ENCODE data around the gene CRYGC.
"Not testable (repeated sequence)": the region's sequence is repeated elsewhere in the genome, so short reads cannot be mapped to it uniquely, and the experiment has no call there.

Gene CRYGC

DNA sequence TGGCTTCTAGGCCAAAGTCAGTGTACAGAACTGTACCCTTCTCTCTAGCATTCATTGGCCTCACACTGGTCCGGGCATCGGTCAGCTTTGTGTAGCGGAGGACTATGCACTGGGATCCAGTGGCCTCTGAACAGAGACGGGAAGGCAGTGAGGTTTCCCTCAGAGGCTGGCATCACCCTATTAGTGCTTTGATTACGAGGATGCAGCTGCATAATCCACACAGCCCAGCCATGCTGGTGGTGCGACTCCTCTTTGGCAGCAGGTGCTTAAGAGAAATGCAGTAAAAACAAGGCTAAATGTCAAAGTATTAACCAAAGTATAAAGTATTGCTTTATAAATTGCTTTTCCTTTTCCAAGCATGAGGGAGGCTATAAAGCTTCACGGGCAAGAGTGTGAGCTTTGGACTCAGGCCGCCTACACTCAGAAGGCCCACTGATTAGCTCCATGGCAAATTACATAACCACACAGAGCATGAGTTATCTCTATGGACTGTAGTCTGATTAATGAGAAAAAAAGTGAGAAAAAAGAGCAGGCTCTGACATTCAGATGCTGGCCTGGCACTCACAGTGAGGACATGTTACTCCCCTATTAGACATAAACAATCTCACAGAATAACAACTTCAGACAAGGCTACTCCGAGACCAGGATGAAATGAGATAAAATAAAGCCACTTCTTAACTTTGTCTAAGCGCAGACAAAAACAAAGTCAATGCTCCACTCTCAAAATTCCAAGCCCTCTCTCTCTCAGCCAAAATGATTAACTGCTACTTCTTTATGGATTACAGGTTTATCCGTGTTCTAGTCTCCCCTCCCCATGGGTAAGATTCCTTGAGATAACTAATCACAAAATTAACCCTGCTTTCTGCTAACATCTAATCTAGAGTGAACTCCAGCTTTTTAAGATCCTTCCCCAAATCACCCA is 6.4 kb upstream of the CRYGC start:
- no peak for DNase-seq

DNA sequence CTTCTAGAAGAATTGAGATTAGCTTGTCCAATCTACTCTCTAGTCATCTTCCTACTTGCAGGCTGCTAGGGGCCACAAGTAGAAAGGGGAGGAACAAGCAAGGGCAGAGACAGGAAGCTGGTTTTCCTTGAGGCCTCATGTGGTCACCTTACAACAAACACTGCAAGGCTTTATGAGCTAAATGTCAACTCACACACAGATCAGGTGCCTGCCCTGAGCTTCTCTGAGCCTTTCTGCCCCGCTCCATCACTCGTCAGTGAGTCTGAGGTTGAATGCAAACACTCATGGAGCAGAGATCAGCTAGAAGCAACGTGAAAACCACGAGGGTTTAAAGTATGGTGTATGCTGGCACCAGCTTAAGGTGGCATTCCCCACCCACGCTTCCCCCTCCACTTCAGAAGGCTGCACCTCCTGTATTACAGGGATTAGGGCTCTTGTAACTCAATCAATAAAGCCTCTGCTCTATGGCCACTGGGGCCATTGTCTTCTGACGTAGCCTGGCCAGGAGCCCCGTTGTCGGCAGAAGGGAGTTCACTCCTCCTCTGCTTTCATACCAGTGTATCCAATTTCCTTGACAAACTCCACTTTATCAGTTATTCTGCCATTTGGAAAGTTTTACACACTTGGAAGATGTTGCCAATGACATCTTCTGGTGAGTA is 5.4 kb upstream of the CRYGC start:
- DNase-seq = no peak

DNA sequence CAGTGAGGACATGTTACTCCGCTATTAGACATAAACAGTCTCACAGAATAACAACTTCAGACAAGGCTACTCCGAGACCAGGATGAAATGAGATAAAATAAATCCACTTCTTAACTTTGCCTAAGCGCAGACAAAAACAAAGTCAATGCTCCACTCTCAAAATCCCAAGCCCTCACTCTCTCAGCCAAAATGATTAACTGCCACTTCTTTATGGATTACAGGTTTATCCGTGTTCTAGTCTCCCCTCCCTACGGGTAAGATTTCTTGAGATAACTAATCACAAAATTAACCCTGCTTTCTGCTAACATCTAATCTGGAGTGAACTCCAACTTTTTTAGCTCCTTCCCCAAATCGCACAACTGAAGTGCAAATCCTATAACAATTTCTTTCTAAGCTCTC is 1.1 kb upstream of the CRYGC start:
- DNase-seq = no peak

DNA sequence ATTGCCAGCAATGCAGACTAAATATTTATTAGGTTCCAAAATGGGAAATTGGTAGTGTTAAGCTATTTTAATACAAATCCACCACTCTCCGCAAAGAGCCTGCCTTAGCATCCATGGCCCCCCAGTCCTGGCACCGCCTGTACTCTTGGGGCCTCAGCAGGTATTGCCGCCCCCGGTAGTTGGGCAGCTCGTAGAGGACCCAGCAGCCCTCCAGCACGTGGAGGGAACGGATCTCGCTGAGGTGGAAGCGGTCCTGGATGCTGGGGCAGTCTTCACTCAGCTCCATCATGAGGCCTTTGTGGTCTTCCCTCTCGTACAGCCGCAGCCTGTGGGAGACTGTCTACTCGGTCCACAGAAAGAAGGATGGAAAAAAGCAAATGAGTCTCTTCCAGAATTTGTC is 1.5 kb downstream of the CRYGC start:
- DNase-seq = no peak

DNA sequence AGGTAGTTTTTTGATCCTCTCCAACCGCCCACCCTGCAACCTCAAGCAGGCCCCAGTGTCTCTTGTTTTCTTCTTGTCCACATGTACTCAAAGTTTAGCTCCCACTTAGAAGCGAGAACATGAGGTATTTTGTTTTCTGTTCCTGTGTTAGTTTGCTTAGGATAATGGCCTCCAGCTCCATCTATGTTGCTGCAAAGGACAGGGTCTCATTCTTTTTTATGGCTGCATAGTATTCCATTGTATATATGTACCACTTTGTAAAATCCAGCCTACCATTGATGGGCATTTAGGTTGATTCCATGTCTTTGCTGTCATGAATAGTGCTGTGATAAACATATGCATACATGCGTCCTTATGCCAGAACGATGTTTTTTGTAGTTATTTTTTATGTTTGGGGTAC is 2.5 kb downstream of the CRYGC start:
- no peak for DNase-seq

DNA sequence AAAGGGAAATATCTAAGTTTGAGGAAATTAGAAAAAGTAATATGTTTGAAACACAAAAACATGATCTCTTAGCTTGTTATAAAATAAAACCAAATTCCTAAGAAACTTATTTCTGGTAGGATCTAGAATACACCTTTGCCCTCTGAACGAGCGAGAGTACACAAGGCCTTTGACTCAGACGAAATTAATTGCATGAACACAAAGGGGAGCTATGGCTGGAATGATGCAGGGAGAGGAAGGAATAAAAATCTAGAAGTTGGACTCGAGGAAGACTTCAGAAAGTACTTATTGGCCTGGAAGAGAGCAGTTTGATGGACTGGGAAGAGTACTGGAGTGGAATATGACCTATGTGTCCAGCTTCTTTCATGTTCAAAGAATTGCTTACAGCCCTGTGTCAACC is 4.4 kb downstream of the CRYGC start:
- no peak for DNase-seq

DNA sequence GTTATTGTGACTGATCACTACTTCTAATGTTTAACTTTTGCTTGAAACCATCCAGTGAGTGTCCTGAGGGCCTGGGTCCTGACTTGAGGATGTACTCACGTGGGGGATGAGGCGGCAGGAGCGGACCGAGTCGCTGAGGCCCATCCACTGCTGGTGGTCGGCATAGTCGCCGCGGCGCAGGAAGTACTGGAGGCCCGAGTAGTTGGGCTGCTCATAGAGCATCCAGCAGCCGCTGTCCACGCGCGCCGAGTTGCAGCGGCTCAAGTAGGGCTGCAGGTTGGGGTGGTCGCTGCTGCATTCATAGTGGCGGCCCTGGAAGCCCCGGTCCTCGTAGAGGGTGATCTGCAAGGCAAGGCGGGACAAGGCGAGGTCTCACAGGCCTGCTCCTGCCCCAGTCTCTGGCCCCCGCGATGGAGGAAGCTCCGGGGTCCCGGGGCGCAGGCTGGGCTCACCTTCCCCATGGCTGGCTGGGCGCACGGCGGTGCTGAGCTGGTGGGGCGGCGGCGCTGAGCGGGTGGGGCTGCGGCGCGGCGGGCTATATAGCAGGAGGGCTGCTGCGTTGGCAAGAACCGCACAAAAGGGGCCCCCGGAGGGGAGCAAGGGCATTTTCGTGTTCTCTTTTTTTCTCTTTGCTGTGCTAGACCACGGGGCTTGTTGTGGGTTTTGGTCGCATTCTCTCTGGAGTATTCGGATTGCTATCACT is 5.5 kb downstream of the CRYGC start, which contains the start of gene CRYGD:
CRYGD (minus strand) TSS at position 512 of the 703 bp plus-strand sequence; CDS start at position 461, 51 bp downstream.
- not testable (repeated sequence) for DNase-seq

DNA sequence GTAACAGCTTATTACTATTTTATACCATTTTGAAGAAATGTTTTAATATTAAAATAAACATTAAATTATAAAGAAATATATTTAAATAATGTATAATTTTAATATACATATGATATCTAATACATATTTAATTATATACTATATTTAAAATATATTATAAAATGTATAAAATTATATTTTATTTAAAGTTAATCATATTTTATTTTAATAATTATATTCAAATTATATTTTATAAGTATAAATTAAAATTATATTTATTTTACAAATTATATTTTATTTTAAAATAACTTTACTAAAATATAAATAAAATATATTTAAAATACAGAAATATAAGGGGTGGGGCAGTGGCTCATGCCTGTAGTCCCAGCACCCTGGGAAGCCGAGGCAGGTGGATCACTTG is 7.4 kb downstream of the CRYGC start:
- DNase-seq = no peak

DNA sequence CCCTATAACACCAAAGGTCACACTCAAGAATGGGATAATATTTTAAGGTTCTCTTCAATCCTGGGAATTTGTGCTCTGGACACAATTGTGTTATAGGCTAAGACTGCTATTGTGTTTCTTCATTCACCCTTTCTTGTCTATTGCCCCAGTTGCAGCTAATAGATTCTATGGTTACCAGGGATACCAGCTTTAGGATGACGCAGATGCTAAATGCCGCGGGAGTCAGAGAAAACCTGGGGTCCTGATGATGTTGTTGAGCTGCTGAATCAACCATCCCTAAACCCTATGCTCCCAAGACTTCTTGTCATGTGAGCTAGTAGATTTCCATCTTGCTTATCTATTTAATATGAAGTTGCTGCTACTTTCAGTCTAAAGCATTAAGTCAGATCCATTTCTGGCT is 10.7 kb downstream of the CRYGC start:
- no peak for DNase-seq

DNA sequence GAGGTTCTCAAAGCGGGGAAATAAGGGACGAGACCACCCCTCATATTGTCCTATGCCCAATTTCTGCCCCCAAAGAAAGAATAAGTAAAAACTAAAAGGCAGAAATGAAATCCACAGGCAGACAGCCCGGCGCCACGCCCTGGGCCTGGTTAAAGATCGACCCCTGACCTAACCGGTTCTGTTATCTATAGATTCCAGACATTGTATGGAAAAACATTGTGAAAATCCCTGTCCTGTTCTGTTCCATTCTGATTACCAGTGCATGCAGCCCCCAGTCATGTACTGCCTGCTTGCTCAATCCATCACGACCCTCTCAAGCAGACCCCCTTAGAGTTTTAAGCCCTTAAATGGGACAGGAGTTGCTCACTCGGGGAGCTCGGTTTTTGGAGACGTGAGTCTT is 12.2 kb downstream of the CRYGC start:
- DNase-seq = not testable (repeated sequence)

DNA sequence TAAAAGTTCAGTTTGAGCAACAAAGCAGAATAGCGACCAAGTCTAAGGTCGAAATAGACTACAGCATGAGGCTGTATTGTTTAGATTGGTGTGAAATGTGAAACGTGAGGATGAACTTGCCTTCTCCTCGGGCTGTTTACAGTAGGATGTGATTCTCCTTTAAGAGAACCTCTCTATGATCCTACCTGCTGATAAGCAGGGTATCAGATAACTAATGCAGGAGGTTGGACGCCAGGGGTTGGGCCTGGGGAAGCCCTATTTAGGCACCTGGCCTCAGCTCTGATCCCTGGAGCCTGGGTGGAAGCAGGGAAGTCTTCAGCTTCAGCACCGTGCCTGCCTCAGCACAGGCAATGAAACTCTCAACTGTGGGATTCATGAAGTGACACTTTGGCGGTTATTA is 16.7 kb downstream of the CRYGC start:
- DNase-seq = no peak

DNA sequence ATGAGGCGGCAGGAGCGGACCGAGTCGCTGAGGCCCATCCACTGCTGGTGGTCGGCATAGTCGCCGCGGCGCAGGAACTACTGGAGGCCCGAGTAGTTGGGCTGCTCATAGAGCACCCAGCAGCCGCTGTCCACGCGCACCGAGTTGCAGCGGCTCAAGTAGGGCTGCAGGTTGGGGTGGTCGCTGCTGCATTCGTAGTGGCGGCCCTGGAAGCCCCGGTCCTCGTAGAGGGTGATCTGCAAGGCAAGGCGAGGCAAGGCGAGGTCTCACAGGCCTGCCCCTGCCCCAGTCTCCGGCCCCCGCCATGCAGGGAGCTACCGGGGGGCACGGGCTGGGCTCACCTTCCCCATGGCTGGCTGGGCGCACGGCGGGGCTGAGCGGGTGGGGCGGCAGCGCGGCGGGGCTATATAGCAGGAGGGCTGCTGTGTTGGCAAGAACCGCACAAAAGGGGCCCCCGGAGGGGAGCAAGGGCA is 17.3 kb downstream of the CRYGC start:
- not testable (repeated sequence) for DNase-seq

DNA sequence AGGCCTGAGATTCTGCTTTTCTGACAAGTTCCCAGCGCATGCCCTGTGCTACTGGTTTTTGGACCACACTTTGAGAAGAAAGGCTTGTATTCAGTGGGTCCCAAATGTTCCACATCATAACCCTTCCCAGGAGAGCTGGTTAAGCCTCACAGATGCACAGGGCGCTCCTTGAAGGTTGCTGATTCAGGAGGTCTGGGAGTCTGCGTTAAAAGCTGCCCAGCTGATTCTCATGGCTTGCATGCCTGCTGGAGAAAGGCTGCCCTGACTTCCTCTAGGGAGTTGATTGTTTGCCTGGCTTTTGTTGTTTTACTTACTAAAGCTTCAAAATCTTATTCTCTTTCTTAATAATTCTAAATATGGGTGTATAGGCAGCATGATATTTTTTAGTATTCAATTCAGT is 26.0 kb downstream of the CRYGC start:
- no peak for DNase-seq

DNA sequence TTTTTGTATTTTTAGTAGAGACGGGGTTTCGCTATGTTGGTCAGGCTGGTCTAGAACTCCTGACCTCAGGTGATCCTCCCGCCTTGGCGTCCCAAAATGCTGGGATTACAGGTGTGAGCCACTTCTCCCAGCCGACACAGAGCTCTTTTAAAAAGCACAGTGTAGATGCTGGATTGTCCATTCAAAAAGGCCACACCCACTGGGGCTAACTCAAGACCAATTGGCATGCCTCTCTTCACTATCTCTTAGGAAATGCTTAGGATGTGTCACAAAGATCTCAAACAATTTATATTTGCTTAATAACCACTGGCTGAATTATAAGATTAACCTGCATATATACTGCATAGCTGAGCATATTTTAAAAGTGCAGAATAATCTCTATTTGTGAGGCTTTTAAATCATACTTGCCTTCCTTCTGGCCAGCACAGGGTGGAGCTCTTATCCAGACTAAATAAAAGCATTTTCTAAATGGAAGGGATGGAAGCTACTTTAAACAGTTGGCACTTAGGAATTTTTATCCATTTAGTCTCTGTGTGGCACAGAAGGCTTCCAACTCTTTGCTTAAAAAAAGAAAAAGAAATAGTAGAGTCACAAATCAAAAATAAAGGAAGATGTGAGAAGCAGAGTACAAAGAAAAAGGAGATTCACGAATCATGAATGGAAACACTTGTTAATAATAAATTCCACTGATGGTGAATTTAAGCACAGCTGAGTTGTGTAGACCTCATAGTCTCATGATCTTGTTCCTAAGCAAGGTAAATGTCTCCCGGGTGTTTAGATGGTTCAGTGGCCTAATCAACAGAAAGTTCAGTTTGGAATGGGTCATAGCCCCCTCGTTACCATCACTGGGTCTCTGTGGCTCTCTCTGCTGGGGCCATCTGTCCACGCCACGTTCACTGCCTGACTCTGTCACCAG is 27.7 kb downstream of the CRYGC start:
- DNase-seq = peak; percentile 33

DNA sequence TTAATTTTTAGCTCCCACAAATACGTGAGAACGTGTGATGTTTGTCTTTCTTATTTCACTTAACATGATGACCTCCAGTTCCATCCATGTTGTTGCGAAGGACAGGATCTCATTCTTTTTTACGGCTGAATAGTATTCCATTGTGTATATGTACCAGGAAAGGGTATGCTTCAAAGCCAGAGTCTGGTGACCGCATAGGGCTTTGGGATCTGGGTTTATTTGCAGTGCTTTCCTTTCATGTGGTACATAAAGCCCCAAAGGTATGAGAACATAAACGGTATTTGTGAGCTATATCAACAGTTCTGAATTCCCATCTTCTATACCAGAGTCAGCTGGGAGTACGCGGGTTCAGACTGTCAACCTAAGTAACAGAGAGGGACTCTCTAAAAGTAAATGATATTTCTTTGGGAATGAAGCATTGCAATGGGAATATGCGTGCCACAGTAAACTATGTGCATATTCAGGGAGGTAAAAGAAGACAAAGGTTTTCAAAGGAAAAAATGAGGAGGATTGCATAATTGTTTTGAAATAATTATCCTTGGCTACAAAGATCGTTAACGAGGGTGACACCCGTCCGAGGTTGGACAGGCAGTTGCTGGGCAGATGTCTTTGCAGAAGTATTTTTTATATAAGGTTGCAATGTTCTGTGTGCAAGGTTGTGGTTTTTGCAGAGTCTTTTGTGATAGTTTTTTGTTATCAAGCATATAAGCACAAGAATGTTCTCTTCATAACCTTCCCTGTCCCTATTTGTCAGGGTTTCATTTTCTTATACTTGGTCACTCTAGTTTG is 29.8 kb downstream of the CRYGC start:
- no peak for DNase-seq

DNA sequence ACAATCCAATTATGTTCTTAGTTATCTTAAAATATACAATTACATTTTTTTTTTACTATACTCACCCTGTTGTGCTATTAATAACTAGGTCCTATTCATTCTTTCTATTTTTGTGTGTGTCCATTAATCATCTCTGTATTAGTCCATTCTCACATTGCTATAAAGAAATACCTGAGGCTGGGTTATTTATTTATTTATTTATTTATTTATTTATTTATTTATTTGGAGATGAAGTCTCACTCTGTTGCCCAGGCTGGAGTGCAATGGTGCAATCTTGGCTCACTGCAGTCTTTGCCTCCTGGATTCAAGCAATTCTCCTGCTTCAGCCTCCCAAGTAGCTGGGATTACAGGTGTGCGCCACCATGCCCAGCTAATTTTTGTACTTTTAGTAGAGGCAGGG is 30.9 kb downstream of the CRYGC start:
- DNase-seq = not testable (repeated sequence)

DNA sequence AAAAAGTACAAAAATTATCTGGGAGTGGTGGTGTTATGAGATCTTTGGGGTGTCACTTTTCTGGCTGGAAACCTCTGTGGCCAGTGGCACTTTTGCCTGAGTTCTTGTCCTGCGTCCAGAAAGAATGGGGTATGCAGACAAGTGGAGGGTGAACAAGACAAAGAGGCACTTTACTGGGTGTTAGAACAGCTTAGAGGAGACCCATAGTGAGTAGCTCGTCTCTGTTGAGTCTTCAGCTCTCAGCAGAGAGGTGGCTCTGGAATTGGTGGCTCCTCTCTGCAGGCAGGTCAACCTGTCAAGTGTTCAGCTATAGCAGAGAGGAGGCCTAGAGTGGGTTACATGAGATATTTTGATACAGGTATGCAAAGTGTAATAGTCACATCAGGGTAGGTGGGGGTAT is 31.4 kb downstream of the CRYGC start:
- no peak for DNase-seq

DNA sequence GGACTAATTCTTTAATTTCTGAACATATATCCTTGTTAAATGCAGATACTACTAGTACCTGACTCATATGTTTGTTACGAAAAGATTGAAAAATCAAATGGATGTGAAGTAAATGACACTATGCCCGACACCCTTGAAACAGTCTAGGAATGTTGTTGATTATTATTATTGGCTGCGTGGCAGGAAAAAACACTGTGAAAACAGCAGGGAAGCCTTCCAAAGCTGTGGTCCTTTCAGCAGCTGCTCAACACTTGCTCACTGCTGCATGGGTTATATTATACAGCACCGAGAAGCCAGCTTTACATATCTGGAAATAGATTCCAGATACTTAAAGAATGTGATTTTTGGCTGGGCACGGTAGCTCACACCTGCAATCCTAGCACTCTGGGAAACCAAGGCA is 31.8 kb downstream of the CRYGC start:
- DNase-seq = peak; percentile 28

DNA sequence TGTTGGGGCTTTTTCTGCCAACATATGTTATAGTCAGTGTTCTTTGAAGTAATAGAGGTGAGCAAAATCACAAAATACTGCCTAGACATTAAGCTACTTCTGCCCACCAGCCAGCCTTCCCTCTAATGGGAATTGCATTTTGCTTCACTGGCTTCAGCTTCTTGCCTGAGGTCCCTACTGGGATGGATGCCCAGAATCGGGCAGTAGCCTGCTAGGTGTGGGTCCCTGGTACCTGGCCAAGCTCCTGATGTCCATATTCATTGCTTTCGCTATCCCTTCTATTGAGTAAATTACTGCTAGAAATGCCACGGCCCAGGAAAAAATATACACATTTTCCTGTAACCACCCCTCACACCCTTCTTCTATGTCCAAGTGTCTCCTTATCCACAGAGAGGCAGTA is 32.3 kb downstream of the CRYGC start:
- no peak for DNase-seq

DNA sequence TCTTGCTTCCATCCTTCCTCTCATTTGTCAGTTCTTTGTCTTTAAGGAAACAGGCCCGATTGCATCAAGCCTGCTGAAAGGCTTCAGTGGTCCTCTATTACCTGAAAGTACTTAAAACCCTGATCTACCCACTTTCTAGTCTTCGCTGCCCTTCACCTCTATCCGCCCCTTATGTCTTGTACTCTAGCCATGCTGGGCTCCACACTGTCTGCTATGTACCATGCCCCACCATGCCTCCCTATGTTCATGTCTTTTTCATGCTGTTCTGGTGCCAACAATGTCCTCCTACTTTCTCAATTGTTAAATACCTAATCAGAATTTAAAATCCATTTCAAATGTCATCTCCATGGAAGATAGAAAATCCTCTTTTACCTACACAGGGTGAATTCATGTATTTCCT is 33.5 kb downstream of the CRYGC start:
- no peak for DNase-seq

DNA sequence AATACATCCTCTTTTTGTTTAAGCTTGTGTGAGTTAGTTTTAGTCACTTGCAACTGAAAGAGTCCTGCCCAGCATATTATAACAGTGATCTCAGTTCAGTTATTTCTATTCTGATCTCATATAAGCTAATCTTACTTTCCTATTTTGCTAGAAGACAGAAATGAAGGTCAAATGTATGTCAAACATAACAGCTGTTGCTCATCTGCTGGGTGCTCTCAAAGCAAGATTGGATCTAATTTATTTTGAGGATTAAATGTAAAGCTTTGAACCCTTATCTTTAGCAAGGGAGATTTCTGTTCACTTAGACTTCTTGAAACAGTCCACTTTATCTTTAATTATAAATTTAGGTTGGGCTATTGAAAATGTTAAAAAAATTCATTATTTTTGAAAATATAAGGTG is 36.5 kb downstream of the CRYGC start:
- DNase-seq = no peak

Data from HCEC 1CT (cell line).